Uterus (tissue), 2 donors: ENCODE measurements around the gene BAHCC1.

Experiments used
- POLR2A ChIP-seq, 2 donors: fragments of 450-650 bp; IDR thresholded peaks; one replicate each; pipeline ENCODE4 v1.6.1; 2016; ENCODE audit warnings: antibody characterized with exemption in 2 of 2, mild to moderate bottlenecking in 1 of 2, moderate library complexity in 1 of 2
- TF ChIP-seq, protein P1 (sequence below), 4 experiments: fragments of 200-600 bp in 2 of 4; fragments of 450-650 bp in 2 of 4; sonication (generic) in 2 of 4; IDR thresholded peaks; one replicate each; pipeline ENCODE4 v1.5.1; 2016 to 2019; ENCODE audit warnings: antibody characterized with exemption in 4 of 4, mild to moderate bottlenecking in 2 of 4, moderate library complexity in 1 of 4

DNA sequence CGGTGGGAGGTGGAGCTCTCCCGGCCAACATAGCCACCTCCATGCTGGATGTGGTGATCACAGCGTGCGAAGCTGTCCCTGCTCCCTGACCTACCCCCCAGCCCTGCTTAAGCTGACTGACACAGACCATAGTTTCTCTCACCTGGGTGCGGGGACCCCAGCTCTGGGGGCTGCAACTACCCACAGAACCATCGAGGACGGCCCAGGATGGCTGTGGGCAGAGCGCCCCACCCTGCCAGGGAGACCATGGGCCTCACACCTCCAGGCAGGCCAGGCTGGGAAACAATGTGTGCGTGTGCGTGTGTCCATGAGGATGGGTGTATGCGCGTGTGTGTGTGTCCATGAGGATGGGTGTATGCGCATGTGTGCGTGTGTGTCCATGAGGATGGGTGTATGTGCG lies 20.4 kb downstream of the BAHCC1 start:
- no peak for TF ChIP-seq POLR2A (IDR thresholded peaks at IDR 0.05)
- TF ChIP-seq, protein P1, sequence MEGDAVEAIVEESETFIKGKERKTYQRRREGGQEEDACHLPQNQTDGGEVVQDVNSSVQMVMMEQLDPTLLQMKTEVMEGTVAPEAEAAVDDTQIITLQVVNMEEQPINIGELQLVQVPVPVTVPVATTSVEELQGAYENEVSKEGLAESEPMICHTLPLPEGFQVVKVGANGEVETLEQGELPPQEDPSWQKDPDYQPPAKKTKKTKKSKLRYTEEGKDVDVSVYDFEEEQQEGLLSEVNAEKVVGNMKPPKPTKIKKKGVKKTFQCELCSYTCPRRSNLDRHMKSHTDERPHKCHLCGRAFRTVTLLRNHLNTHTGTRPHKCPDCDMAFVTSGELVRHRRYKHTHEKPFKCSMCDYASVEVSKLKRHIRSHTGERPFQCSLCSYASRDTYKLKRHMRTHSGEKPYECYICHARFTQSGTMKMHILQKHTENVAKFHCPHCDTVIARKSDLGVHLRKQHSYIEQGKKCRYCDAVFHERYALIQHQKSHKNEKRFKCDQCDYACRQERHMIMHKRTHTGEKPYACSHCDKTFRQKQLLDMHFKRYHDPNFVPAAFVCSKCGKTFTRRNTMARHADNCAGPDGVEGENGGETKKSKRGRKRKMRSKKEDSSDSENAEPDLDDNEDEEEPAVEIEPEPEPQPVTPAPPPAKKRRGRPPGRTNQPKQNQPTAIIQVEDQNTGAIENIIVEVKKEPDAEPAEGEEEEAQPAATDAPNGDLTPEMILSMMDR (IDR thresholded peaks at IDR 0.05) = no peak
